Measurements from ENCODE around the gene CHST12.
"Not testable (repeated sequence)": the region's sequence is repeated elsewhere in the genome, so short reads cannot be mapped to it uniquely, and the experiment has no call there.

Gene CHST12

DNA sequence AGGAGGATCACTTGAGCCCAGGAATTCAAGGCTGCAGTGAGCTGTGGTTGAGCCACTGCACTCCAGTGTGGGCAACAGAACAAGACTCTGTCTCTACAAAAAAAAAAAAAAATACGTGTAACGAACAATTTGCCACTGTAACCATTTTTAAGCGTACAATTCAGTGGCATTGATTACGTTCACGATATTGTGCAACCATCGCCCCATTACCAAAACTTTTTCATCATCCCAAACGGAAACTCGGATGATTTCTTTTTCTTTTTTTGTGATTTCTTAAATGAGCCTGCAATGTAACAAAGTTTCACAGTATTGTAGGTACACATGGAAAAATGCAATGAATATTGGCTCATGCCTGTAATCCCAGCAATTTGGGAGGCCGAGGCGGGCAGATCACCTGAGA, 63.3 kb downstream of the CHST12 start:
- DNase-seq = no peak

- no peak for DNase-seq
Observed at GRCh38 chr7:2468227-2468626, 64.8 kb downstream of the CHST12 start.

DNA sequence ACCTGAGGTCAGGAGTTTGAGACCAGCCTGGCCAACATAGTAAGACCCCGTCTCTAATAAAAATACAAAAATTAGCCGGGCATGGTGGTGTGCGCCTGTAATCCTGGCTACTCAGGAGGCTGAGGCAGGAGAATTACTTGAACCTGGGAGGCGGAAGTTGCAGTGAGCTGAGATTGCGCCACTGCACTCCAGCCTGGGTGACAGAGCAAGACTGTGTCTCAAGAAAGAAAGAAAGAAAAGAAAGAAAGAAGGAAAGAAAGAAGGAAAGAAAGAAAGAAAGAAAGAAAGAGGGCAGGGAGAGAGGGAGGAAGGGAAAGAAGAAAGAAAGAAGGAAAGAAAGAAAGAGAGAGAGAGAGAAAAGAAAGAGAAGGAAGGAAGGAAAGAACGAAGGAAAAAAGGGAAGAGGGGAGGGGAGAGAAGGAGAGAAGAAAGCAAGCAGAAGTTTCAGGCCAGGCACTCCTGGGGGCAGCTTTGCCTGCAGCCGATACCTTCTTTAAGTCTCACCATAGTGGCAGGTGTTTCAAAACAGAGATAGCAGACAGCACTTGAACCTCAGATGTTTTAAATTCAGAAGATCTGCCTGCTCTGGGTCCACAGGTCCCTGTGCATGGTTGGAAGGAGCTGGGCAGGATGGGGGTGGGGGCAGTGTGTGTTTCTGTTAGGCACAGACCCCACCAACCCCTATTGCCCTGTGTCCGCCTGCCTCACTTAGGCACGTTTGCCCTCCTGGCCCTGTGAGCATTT, 66.2 kb downstream of the CHST12 start:
- DNase-seq = not testable (repeated sequence)

DNA sequence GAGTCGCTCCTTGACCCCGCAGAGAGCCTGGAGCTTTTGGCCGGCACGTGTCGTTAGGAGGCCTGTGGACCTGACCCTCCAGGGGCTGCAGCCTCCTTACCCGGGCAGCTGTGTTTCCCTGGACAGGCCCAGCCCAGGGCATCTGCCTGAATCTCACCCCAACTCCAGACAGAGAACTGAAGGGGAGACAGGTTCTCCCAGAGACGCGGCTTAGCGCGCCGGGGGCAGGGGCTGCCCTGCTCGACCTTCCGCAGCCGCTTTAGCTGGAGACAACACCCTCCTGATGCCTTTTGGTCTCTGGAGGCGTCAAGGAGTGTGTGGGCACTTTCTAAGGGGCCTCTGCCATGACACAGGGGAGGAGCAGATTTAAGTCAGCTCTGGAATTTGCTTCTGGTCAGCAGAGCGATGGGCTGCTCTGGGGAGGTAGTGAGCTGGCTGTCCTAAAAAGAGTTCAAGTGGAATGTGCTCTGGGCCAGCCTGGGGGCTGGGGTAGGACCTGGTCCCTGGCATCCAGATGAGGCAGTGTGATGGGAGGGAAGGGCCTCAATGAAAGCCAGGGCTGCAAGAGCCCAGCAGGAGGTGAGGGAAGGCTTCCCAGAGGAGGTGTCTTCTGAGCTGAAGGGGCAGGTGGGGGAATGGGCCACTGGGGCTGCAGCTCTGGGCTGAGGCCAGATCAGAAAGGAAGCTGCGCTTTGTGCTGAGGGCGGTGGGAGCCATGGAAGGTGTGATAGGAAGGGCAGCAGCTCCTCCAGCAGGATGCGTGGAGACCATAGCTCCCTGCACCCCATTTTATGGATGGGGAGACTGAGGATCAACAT, 67.0 kb downstream of the CHST12 start:
- no peak for DNase-seq

- no peak for DNase-seq
Observed at GRCh38 chr7:2471022-2471329, 67.6 kb downstream of the CHST12 start.

DNA sequence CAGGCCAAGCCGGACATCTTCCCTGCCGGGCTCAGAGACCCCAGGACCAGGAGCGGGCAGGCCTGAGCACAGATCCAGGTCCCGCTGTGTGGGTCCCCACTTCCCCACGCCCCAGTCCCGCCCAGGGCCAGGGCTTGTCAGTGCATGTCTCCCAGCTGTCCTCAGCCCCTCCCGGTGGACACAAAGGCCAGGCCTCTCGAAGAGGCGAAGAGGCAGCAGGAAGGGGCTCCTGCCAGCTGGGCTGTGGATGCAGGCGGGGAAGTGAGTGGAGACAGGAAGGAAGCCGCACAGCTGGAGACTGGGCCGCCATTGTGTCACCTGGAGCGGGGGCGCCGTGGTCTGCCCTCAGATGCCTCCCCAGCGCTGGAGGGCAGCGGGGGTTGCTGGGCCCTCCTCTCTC, 68.0 kb downstream of the CHST12 start:
- DNase-seq = no peak

DNA sequence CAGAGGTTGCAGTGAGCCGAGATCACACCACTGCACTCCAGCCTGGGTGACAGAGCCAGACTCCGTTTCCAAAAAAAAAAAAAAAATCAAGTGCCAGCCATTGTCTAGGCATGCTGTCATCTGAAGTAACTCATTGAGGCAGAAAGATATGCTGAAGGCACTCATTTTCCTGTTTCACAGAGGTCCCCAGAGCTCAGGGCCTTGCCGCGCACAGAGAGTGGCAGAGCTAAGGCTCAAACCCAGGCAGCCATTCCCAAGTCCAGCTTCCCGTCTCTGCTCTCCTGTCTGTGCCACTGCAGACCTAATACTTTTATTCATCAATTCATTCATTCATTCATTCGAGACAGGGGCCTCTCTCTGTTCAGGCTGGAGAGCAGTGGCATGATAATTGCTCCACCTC, 69.3 kb downstream of the CHST12 start:
- no peak for DNase-seq

DNA sequence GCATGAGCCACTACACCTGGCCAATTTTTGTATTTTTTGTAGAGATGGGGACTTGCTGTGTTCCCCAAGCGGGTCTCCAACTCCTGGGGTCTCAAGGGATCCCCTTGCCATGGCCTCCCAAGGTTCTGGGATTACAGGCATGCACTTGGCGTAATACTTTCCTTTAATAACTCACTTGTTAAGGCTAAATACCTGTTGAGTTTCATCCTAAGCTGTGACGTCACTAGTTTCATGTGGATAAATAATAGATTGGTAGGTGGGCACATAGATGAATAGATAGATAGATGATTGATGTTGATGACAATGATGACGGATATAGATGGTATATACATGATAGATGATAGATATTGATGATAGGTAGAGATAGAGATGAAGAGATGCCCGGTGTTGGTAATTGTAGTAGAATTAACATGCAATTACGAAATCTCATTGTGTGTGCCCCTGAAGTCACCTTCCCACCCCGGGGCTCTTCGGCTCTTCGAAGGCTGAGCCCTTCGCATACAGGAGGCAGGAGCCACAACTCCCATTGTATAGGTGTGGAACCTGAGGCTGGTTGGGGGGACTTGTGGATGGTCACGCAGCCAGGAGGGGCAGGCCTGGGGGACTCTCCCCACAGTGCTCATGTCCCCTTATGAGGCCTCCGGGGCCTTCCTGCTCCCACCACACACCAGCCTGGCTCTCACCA, 70.2 kb downstream of the CHST12 start:
- no peak for DNase-seq

GRCh38 chr7:2474224-2474623, 70.8 kb downstream of the CHST12 start:
- DNase-seq = no peak

GRCh38 chr7:2474813-2475677, 71.6 kb downstream of the CHST12 start:
- DNase-seq = no peak

GRCh38 chr7:2475678-2476015, 72.2 kb downstream of the CHST12 start:
- DNase-seq = no peak

DNA sequence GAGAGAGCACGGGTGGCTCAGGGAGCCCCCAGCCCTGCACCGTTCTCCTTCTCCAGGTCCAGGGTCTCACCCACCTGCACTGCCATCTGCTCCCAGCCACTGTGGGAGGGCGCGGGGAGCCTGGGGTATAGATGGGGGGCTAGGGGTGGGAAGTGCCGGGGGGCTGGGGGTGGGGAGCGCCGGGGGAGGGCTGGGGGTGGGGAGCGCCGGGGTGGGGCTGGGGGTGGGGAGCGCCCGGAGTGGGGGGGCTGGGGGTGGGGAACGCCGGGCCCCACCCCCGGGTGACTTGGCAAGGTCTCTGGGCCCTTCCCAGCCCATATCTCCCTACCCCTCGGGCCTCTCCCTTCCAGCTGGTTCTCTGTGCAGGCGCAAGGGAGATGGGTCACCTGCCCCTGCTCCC, 72.9 kb downstream of the CHST12 start, which contains the start of gene GRIFIN:
Gene GRIFIN, minus strand, starts transcription at position 101 of the 400 bp plus-strand sequence. Its CDS starts 15 bp downstream, at position 86.
- no peak for DNase-seq

- no peak for DNase-seq
Observed at GRCh38 chr7:2476776-2477446, 73.5 kb downstream of the CHST12 start.

GRCh38 chr7:2477447-2478398, 74.3 kb downstream of the CHST12 start:
- peak; percentile 5 for DNase-seq

GRCh38 chr7:2478399-2478785, 75.0 kb downstream of the CHST12 start:
- DNase-seq = no peak

DNA sequence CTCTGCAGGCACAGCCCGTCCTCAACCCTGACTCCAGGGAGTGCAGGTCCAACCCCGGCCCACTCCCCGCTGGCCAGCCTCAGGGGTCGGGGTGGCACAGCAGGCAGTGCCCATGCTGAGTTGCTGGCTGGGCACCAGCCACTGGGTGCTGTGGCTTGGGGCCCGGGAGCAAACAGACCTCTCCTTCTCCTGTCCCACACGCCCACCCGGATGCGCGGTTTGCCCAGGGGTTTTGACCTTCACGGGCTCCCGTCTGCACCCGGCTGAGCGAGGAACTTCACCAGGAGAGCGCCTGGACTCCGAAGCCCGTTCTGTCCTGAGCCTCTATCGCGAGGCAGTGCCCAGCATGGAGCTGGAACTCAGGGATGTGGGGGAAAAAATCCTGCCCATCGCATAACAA, 75.4 kb downstream of the CHST12 start:
- DNase-seq = no peak

- DNase-seq = no peak
Observed at GRCh38 chr7:2479276-2480069, 76.1 kb downstream of the CHST12 start.

GRCh38 chr7:2480070-2480408, 76.6 kb downstream of the CHST12 start:
- no peak for DNase-seq

GRCh38 chr7:2481195-2481594, 77.8 kb downstream of the CHST12 start:
- DNase-seq = no peak

DNA sequence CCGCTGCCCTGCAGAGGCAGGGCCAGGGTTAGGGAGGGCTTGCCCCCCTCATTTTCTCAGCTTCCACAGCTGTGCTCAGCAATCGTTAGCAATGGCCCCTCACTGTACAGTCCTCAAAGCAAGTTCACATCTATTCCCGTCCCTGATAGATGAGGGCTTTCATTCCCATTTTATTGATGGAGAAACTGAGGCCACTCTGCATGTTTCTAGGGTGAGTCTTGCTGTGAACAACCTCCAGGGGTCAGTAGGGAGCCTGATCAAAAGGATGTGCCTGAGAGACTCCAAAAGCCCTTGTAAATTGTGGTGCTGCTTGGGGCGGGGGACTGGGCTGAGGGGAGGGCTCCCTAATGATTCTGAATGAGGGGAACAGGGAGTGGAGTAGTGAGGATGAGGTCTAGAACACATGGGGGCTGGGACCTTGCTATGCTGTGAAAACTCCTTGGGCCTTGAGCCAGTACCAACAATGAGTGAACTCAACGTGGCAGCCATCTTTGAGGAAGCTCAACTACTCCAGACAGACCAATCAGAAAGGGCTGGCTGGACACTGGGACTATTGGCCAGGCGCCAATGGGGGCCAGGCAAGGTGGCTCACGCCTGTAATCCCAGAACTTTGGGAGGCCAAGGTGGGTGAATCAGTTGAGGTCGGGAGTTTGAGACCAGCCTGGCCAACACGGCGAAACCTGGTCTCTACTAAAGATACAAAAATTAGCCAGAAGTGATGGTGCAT, 79.5 kb downstream of the CHST12 start:
- DNase-seq = no peak

All from NCI-H1105 treated with DMSO at 0.1 percent for 48 hours (cell line).